SK-N-SH treated with all-trans-retinoic acid at 6 μM for 48 hours (cell line): ENCODE measurements around the gene TBCCD1.
"Not testable (repeated sequence)": the region's sequence is repeated elsewhere in the genome, so short reads cannot be mapped to it uniquely, and the experiment has no call there.

Experiments used
- ATAC-seq: fragments of 200-7000 bp; cut with Tn5 transposase; 3 replicates; pipeline ENCODE4 v1.9.1; 2020; ENCODE audit warnings: mild to moderate bottlenecking, moderate library complexity
- ARNTL ChIP-seq: fragments of 450-650 bp; formaldehyde crosslinking; IDR thresholded peaks from 2 replicates; pipeline ENCODE4 v1.5.0; 2020; ENCODE audit warnings: low read depth, mild to moderate bottlenecking, moderate library complexity, borderline replicate concordance
- BACH2 ChIP-seq: fragments of 250-450 bp; sonication (Bioruptor Pico); IDR thresholded peaks from 2 replicates; pipeline ENCODE4 v1.9.0; 2021; ENCODE audit warnings: mild to moderate bottlenecking, borderline replicate concordance
- CSDC2 ChIP-seq: fragments of 250-450 bp; sonication (Bioruptor Pico); IDR thresholded peaks from 2 replicates; pipeline ENCODE4 v1.5.0; 2020; ENCODE audit warnings: mild to moderate bottlenecking, moderate library complexity
- CSRNP3 ChIP-seq: fragments of 250-450 bp; sonication (Bioruptor Pico); IDR thresholded peaks from 2 replicates; pipeline ENCODE4 v1.5.1; 2021; ENCODE audit warnings: mild to moderate bottlenecking, moderate library complexity
- ESRRG ChIP-seq: fragments of 250-450 bp; sonication (Bioruptor Pico); IDR thresholded peaks from 2 replicates; pipeline ENCODE4 v1.6.1; 2021; ENCODE audit warnings: mild to moderate bottlenecking
- GLIS3 ChIP-seq: fragments of 250-450 bp; sonication (Bioruptor Pico); IDR thresholded peaks from 2 replicates; pipeline ENCODE4 v1.5.0; 2020; ENCODE audit warnings: mild to moderate bottlenecking, moderate library complexity
- ISL1 ChIP-seq: fragments of 250-450 bp; sonication (Bioruptor Pico); IDR thresholded peaks from 2 replicates; pipeline ENCODE4 v2.1.2; 2022; ENCODE audit warnings: mild to moderate bottlenecking, moderate library complexity
- OSR1 ChIP-seq: fragments of 250-450 bp; sonication (Bioruptor Pico); IDR thresholded peaks from 2 replicates; pipeline ENCODE4 v1.8.0; 2022; ENCODE audit warnings: moderate library complexity, mild to moderate bottlenecking, inconsistent platforms
- POU6F1 ChIP-seq: fragments of 250-450 bp; sonication (Bioruptor Pico); IDR thresholded peaks from 2 replicates; pipeline ENCODE4 v1.8.0; 2021; ENCODE audit warnings: low read depth, mild to moderate bottlenecking, moderate library complexity, borderline replicate concordance
- PPARA ChIP-seq: fragments of 250-450 bp; sonication (Bioruptor Pico); IDR thresholded peaks from 2 replicates; pipeline ENCODE4 v1.5.0; 2020; ENCODE audit warnings: mild to moderate bottlenecking, borderline replicate concordance
- SNAI2 ChIP-seq: fragments of 250-450 bp; sonication (Bioruptor Pico); IDR thresholded peaks from 2 replicates; pipeline ENCODE4 v1.5.0; 2020; ENCODE audit warnings: mild to moderate bottlenecking, moderate library complexity
- TCF4 ChIP-seq: fragments of 250-450 bp; sonication (Bioruptor Pico); IDR thresholded peaks from 2 replicates; pipeline ENCODE4 v1.8.0; 2021; ENCODE audit warnings: mild to moderate bottlenecking, moderate library complexity, borderline replicate concordance
- TOX ChIP-seq: fragments of 250-450 bp; sonication (Bioruptor Pico); IDR thresholded peaks from 2 replicates; pipeline ENCODE4 v1.8.0; 2021; ENCODE audit warnings: mild to moderate bottlenecking, moderate library complexity, borderline replicate concordance
- ZC3H10 ChIP-seq: fragments of 250-450 bp; sonication (Bioruptor Pico); IDR thresholded peaks from 2 replicates; pipeline ENCODE4 v1.5.1; 2021; ENCODE audit warnings: mild to moderate bottlenecking, moderate library complexity
- ZFP3 ChIP-seq: fragments of 250-450 bp; sonication (Bioruptor Pico); IDR thresholded peaks from 2 replicates; pipeline ENCODE4 v1.5.0; 2020; ENCODE audit warnings: mild to moderate bottlenecking, moderate library complexity
- ZFP30 ChIP-seq: fragments of 450-650 bp; formaldehyde crosslinking; IDR thresholded peaks from 2 replicates; pipeline ENCODE4 v1.5.0; 2022; ENCODE audit warnings: mild to moderate bottlenecking, moderate library complexity
- ZNF565 ChIP-seq: fragments of 450-650 bp; formaldehyde crosslinking; conservative IDR thresholded peaks from 2 replicates; pipeline ENCODE4 v1.5.0; 2020; ENCODE audit warnings: low read depth, mild to moderate bottlenecking, moderate library complexity
- ZNF70 ChIP-seq: fragments of 450-650 bp; formaldehyde crosslinking; IDR thresholded peaks from 2 replicates; pipeline ENCODE4 v1.5.0; 2020; ENCODE audit warnings: mild to moderate bottlenecking, moderate library complexity
- TF ChIP-seq, protein P1 (sequence below): fragments of 250-450 bp; sonication (Bioruptor Pico); IDR thresholded peaks from 2 replicates; pipeline ENCODE4 v1.8.0; 2020; ENCODE audit warnings: mild to moderate bottlenecking, moderate library complexity, borderline replicate concordance
- TF ChIP-seq, protein P2 (sequence below): fragments of 250-450 bp; sonication (Bioruptor Pico); IDR thresholded peaks from 2 replicates; pipeline ENCODE4 v1.5.0; 2020; ENCODE audit warnings: mild to moderate bottlenecking, moderate library complexity
- TF ChIP-seq, protein P3 (sequence below): fragments of 250-450 bp; sonication (Bioruptor Pico); IDR thresholded peaks from 2 replicates; pipeline ENCODE4 v1.5.1; 2020; ENCODE audit warnings: low read depth, mild to moderate bottlenecking, moderate library complexity

TBCCD1 gene

DNA sequence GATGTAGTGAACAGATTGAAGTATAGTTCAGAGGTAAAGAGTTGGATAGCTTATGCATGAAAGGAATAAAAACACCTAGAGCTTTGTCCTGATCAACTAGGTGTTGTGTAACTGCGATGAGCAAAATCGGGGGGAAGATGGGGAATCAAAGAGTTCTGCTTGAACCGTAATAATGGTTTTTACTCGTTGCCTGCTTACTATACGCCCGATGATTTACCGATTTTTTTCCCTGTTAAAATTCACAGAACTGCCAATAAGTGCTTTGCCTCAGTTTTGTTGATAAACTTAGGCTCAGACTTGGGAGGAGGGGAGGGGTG lies 2.6 kb upstream of the TBCCD1 start:
- TF ChIP-seq OSR1 (CRISPR knock-in tag) (no peak), BACH2 (no peak), ESRRG (CRISPR knock-in tag) (no peak), ZNF565 (CRISPR knock-in tag) (no peak), ARNTL (CRISPR knock-in tag) (no peak), TCF4 (CRISPR knock-in tag) (no peak), ZNF70 (CRISPR knock-in tag) (no peak), ZC3H10 (no peak), ZFP3 (no peak), CSRNP3 (CRISPR knock-in tag) (no peak), GLIS3 (CRISPR knock-in tag) (no peak), ZFP30 (CRISPR knock-in tag) (no peak), SNAI2 (CRISPR knock-in tag) (no peak), POU6F1 (CRISPR knock-in tag) (no peak), ISL1 (CRISPR knock-in tag) (no peak), TOX (no peak), PPARA (CRISPR knock-in tag) (no peak)
- TF ChIP-seq, protein P1, sequence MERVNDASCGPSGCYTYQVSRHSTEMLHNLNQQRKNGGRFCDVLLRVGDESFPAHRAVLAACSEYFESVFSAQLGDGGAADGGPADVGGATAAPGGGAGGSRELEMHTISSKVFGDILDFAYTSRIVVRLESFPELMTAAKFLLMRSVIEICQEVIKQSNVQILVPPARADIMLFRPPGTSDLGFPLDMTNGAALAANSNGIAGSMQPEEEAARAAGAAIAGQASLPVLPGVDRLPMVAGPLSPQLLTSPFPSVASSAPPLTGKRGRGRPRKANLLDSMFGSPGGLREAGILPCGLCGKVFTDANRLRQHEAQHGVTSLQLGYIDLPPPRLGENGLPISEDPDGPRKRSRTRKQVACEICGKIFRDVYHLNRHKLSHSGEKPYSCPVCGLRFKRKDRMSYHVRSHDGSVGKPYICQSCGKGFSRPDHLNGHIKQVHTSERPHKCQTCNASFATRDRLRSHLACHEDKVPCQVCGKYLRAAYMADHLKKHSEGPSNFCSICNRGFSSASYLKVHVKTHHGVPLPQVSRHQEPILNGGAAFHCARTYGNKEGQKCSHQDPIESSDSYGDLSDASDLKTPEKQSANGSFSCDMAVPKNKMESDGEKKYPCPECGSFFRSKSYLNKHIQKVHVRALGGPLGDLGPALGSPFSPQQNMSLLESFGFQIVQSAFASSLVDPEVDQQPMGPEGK (CRISPR knock-in tag) = no peak
- TF ChIP-seq, protein P2, sequence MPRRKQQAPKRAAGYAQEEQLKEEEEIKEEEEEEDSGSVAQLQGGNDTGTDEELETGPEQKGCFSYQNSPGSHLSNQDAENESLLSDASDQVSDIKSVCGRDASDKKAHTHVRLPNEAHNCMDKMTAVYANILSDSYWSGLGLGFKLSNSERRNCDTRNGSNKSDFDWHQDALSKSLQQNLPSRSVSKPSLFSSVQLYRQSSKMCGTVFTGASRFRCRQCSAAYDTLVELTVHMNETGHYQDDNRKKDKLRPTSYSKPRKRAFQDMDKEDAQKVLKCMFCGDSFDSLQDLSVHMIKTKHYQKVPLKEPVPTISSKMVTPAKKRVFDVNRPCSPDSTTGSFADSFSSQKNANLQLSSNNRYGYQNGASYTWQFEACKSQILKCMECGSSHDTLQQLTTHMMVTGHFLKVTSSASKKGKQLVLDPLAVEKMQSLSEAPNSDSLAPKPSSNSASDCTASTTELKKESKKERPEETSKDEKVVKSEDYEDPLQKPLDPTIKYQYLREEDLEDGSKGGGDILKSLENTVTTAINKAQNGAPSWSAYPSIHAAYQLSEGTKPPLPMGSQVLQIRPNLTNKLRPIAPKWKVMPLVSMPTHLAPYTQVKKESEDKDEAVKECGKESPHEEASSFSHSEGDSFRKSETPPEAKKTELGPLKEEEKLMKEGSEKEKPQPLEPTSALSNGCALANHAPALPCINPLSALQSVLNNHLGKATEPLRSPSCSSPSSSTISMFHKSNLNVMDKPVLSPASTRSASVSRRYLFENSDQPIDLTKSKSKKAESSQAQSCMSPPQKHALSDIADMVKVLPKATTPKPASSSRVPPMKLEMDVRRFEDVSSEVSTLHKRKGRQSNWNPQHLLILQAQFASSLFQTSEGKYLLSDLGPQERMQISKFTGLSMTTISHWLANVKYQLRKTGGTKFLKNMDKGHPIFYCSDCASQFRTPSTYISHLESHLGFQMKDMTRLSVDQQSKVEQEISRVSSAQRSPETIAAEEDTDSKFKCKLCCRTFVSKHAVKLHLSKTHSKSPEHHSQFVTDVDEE (CRISPR knock-in tag) = no peak
- TF ChIP-seq, protein P3, sequence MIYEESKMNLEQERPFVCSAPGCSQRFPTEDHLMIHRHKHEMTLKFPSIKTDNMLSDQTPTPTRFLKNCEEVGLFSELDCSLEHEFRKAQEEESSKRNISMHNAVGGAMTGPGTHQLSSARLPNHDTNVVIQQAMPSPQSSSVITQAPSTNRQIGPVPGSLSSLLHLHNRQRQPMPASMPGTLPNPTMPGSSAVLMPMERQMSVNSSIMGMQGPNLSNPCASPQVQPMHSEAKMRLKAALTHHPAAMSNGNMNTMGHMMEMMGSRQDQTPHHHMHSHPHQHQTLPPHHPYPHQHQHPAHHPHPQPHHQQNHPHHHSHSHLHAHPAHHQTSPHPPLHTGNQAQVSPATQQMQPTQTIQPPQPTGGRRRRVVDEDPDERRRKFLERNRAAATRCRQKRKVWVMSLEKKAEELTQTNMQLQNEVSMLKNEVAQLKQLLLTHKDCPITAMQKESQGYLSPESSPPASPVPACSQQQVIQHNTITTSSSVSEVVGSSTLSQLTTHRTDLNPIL = no peak
- no peak for ATAC-seq

DNA sequence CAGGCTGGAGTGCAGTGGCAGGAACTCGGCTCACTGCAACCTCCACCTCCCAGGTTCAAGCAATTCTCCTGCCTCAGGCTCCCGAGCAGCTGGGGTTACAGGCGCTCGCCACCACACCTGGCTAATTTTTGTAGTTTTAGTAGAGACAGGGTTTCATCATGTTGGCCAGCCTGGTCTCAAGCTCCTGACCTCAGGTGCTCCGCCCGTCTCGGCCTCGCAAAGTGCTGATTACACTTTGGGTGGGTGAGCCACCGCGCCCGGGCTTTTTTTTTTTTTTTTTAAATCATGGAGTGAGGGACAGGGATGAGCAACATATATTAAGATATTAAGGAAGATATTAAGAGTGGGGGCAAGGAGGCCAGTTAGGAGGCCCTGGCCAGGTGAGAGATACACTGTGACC lies 2.2 kb upstream of the TBCCD1 start:
- not testable (repeated sequence) for ATAC-seq

DNA sequence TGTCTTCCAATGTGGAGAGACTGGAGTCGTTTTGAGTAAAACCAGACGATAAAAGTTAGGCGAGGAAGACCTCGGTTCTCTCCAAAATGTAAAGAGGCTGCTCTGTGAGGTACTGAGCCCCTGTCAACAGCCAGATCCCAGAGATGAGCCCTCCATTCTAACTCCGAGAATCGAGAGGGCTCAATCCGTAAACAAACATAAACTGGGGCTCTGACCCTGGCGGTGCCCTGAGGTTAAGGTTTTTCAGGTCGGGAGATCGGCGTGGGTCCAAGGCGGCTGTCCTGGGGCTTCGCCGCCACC lies 417 bp downstream of the TBCCD1 start:
- peak; percentile 7 for ATAC-seq
- TF ChIP-seq ZC3H10 = no peak
- TF ChIP-seq POU6F1 (CRISPR knock-in tag) = no peak
- TF ChIP-seq ZFP30 (CRISPR knock-in tag) = no peak
- no peak for TF ChIP-seq ESRRG (CRISPR knock-in tag)
- TF ChIP-seq BACH2 = no peak
- TF ChIP-seq, protein P2 (CRISPR knock-in tag) = no peak
- TF ChIP-seq ZNF565 (CRISPR knock-in tag) = no peak
- no peak for TF ChIP-seq PPARA (CRISPR knock-in tag)
- no peak for TF ChIP-seq CSDC2
- TF ChIP-seq TOX = no peak
- TF ChIP-seq, protein P1 (CRISPR knock-in tag) = no peak
- no peak for TF ChIP-seq SNAI2 (CRISPR knock-in tag)
- no peak for TF ChIP-seq ARNTL (CRISPR knock-in tag)
- no peak for TF ChIP-seq GLIS3 (CRISPR knock-in tag)
